Measurements from ENCODE around the gene PSMA7.
"Not testable (repeated sequence)": the region's sequence is repeated elsewhere in the genome, so short reads cannot be mapped to it uniquely, and the experiment has no call there.

The PSMA7 gene

DNA sequence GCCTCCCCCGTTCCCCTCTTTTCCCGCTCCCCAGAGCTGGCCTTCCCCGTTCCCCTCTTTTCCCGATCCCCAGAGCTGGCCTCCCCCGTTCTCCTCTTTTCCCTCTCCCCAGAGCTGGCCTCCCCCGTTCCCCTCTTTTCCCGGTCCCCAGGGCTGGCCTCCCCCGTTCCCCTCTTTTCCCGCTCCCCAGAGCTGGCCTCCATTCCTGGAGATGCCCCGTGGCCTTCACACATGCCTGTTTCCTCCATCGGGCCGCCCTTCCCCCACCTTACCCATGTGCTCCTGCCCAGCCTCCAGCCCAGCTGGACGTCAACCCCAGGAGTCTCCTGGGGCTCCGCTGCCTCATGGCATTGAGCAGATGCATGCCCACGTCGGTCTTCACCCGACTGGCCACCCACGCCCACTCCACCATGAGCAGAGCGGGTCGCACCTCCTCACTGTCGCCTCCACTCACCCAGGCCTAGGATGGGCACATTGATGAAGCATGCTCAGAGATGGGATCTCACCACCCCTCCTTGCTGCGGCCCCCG, 8.7 kb upstream of the PSMA7 start:
- DNase-seq: no peak

DNA sequence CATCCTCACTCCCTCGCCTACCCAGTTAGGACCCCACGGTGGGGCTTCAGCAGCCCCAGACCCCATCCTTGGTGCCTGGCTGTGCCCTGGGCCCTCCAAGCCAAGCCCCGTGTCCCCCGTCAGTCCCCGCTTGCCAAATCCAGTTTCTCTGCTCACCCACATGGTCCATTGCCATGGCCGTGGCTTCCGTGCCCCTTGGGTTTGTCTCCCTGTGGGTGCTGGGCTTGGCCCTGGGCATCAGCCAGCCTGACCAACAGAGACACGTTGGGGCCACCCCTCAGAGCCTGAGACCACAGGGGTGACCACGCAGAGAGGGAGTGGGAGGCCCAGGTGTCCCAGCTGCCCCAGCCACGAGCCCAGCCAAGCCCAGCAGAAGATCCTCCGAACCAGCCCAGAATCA, 8.0 kb upstream of the PSMA7 start:
- DNase-seq: no peak

- no peak for DNase-seq
Observed at GRCh38 chr20:62150310-62150575, 7.0 kb upstream of the PSMA7 start.

- DNase-seq: no peak
Observed at GRCh38 chr20:62149532-62150309, 6.5 kb upstream of the PSMA7 start.

DNA sequence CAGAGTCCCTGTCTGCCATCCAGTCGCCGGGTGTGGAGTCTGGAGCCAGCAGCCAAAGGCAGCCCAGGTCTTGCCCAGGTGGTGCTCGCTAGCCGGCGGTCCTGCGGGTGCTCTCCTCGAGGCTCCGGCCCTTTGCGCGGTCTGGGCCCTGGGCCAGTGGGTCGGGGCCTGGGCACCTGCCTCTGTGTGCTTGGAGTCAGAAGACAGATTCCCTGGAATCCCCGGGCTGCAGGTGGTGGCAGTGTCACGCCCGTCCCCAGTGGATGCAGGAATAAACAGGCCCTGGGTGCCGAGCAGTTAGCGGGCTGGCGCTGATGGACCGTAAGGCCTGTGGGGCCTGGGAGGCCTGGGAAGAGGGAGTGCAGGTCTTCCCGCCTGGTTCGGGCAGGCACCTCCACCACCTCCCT, 5.7 kb upstream of the PSMA7 start:
- no peak for DNase-seq

DNA sequence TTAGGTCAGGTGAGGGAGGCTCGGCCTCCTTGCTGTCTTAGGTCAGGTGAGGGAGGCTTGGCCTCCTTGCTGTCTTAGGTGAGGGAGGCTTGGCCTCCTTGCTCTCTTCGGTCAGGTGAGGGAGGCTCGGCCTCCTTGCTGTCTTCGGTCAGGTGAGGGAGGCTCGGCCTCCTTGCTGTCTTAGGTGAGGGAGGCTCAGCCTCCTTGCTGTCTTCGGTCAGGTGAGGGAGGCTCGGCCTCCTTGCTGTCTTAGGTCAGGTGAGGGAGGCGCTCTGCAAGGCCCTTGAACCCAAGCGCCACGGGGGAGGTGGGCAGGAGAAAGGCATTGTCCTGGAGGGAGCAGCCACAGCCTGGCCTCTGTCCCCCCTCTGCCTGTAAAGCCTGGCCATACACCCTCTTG, 5.2 kb upstream of the PSMA7 start:
- DNase-seq: not testable (repeated sequence)

DNA sequence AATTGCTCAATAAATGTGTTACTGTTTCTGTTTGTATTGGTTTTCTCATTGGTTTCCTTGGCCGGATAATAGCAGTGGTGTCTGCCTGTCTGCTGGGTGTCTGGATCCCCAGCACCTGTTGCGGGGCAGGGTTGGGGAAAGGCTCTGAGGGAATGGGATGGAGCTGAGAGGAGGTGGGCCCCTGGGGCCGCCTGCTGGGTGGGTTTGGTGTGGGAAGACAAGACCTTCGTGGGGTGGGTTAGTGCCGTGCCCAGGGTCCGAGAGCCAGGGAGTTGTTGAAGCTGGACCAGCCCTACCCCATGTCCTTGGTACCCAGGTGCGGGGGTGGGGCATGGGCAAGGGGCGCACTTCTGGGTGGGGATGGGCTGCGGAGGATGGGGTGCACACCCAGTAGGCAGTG, 4.3 kb upstream of the PSMA7 start:
- DNase-seq: no peak

DNA sequence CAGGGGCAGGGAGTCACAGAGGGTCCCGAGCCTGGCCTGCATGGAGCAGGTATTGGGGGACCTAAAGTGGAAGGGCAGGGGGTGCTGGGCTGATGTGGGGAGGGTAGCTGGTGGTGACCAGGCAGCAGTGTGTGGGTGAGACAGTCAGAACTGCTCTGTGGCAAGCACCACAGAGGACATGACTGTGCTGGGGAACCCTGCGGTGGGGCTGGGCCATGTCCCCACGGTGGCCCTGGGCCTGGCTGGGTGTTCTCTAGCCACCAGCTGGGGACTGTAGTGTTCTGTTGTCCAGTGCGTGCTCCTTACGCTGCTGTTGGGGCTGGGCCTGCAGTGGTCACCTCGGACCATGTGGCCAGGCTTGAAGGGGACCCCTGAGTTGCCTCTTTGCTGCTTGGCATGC, 3.9 kb upstream of the PSMA7 start:
- DNase-seq: no peak

- DNase-seq: no peak
Observed at GRCh38 chr20:62146019-62146755, 3.0 kb upstream of the PSMA7 start.

DNA sequence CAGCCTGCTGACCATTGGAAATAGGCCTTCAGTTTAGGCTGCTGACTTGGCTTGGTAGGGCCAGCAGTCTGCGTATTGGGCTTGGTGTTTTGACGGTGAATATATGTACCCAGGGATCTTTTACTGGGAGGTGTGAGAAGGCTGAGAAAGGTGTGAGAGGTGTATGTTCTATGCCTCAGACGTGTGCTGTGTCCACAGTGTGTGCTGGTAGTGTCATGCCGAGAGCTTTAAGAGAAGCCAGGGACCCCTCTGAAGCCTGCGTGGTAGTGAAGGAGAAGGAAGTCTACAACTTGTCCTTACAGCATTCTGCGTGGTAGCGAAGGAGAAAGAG, 2.5 kb upstream of the PSMA7 start:
- no peak for DNase-seq

DNA sequence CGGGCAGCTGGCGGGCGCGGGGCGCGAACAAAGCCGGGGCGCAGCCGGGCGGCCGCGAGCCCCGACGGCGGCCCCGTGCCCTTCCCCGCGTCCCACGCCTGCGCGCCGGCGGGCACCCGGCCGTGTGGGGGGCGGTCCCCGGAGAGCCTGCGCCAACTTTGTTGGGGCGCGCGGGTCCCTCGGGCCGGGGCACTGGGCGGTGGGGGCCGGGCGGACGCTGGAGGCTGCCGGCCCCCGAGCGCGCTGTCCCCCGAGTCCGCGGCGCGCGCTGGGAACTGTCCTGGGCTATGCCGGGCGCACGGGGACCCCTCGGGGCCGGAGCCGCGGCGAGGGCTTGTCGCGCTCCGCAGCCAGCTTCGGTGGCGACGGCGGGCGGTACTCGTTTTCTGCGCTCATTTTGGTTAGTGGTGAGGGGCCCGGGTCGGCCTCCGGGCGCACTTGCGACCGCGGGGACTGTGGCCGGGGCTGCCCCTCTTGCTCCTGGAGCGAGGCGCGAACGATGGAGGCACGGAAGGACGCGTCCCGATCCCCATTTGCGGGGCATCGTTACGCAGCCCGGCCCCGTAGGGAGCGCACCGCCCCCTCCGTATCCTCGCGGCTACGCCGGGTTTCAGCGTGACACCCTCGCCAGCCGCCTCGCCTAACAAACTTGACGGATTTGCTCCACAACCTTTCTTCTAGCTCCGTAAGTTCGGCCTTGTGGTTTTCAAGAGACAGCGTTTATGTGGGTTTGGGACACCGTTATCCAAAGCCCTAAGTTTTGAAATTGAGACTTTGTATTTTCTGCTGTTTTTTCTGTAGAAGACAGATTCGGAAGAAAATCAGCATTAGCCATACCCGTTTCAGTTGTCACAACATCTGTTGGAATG, 997 bp upstream of the PSMA7 start:
- DNase-seq: peak; percentile 66

GRCh38 chr20:62142252-62143080, 728 bp downstream of the PSMA7 start:
- DNase-seq: no peak

- DNase-seq: no peak
Observed at GRCh38 chr20:62141397-62142251, 1.6 kb downstream of the PSMA7 start.

DNA sequence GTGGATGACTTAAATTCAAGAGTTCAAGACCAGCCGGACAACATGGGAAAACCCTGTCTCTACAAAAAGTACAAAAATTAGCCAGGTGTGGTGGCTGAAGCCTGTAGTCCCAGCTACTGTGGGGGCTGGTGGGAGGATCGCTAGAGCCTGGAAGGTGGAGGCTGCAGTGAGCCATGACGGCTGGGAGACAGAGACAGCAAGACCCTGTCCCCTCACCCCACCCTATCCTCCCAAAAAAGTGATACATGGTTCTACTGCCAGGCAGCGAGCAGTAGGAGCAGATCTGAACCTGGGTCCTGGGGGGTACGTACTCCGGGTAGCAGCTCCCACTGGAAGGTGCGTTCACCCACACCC, 2.2 kb downstream of the PSMA7 start:
- no peak for DNase-seq

DNA sequence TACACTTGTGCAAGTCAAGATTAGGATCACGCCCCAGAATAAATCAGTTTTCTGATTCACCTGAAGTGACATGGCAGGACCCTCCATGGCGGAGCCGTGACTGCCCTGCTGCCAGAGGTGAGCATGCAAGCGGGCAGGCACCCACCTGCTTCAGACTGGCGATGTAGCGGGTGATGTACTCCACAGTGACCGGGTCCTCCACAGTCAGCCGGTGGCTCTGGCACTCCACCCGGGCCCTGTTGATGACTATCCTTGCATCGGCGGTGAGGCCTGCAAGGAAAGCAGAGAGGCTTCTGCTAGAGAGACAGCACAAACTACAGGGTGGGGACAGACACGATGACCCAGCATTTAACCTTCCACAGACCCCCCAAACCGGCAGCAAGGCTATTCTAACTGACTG, 3.6 kb downstream of the PSMA7 start:
- no peak for DNase-seq

DNA sequence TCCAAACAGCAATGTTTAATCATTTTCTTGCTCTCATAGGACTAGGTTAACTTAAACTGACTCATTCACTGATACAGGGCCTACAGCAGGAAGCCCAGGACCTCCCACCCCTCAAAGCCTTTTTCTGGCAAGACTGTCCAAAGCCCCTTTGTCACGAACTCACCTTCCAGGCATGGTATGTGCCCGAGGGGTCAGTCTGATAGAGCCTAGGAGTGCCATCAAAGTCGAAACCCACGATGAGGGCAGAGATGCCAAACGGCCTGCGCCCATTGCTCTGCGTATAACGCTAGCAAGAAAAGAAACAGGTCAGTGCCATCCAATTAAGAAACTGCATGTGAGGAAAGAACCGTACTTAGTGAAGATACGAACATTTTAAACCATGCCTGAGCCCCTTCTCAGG, 4.3 kb downstream of the PSMA7 start:
- no peak for DNase-seq

- DNase-seq: no peak
Observed at GRCh38 chr20:62138204-62138543, 5.0 kb downstream of the PSMA7 start.

DNA sequence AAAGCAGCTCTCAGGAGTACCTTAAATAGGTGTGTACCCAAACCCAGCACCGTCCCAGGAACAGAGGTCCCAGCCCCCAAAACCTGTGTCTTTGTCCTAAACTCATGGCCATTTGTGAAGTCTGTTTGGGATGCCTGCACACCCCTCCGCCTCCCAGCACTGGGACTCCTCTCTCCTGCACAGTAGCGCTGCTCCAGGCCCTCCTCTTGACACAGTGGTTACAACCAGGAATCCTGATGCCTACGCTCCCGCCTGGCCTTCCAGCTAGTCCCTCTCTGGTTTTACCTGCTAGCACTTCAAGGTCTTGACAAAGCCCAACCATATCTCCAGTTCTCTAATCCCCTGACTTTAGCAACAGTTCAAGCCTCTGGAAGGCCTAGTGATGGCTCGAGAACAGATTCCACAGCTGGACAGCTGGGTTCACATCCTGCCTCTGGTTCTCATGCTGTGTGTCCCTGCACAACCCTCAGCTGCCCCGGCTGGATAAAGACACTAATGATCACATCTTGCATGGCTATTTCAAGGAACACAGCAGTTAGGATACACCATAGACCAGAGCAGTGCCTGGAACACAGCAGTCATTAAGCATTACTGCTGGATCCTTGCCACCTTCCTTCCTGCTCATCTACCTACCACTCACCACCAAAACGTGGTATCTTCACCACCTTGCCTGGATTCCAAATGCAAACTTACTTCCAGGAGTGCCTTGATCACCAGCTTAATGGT, 5.6 kb downstream of the PSMA7 start:
- DNase-seq: no peak

DNA sequence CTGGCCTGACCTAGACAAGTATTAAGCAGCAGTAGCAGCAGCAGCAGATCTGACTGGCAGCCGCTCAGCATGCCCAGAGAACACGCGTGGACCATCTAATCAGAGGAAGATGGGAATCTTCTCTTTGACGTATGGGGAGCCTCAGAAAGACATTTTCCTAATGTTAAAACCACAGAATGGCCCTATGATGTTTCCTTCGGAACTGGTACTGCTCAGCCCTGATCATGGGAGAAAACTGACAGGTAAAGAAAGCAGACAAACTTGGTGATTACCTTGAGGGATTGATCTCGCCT, 6.2 kb downstream of the PSMA7 start:
- no peak for DNase-seq

DNA sequence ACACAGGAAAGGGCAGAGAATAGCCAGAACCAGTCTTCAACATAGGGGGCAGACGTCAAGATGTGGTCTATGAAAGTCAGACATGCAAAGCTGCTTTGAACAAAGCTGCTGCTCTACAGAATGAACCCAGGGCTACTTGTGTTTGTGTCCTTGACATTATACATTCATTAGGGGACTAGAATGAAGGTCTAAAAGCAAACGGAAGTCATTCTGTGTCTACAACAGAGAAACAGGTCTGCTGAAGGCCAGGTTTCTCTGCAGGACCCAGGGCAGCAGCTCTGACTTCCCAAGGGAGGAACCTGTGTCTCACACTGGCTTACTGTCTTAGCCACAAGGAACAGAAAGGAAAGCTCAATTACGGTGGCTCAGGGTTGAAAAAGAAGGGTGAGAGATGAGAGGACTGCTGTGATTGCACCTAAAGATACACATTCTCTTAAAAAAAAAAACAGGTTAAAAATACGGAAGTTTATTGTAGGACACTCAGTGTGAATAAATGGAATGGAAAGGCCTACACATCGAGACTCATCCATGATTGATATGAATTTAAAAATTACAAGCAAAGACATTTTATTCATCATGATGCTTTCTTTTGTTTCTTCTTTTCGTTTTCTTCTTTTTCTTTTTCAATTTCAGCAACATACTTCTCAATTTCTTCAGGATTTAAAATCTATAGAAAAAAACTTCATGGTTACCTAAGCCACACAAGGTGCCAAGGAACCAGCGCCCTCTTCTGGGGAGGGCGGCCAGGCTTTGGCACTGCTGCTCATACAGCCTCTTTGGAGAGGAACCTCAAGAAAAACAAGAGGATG, 6.7 kb downstream of the PSMA7 start:
- peak; percentile 59 for DNase-seq

All from activated CD4-positive, CD25-positive, alpha-beta regulatory T cell treated with anti-CD3 and anti-CD28 coated beads, Interleukin-2, amount 50 U/mL, for 72 hours (primary cell).